ENCODE measurements around the gene ANKS4B. TPM values are rescaled to one million over a fixed set of nuclear protein-coding genes. Genes with fewer than 3 reads are reported as not detected.

The ANKS4B gene
- total and polyA plus RNA-seq, 2 of the 8 experiments (the other 6 are each of a cell fraction or from before 2014, with no cell fraction given) = 0.06 to 0.15 TPM

DNA sequence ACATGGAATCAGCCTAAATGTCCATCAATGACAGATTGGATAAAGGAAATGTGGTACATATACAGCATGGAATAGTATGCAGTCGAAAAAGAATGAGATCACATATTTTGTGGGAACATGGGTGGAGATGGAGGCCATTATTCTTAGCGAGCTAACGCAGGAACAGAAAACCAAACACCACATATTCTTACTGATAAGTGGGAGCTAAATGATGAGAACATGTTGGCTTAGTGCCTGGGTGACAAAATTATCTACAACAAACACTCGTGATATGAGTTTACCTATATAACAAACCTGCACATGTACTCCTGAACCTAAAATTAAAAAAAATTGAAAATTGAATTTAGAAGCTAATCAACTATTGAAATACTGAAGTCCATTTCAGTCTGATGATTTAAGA is 6.1 kb downstream of the ANKS4B start (continued):
- TF ChIP-seq, protein P1, sequence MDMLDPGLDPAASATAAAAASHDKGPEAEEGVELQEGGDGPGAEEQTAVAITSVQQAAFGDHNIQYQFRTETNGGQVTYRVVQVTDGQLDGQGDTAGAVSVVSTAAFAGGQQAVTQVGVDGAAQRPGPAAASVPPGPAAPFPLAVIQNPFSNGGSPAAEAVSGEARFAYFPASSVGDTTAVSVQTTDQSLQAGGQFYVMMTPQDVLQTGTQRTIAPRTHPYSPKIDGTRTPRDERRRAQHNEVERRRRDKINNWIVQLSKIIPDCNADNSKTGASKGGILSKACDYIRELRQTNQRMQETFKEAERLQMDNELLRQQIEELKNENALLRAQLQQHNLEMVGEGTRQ (IDR thresholded peaks at IDR 0.05; ENCODE audit: low read length) = no peak
- TF ChIP-seq NANOG (IDR thresholded peaks at IDR 0.05; ENCODE audit: insufficient read depth, low read depth, low read length, poor library complexity, severe bottlenecking) = no peak
- TF ChIP-seq JUN (IDR thresholded peaks at IDR 0.05; ENCODE audit: low read depth, low read length) = no peak
- TF ChIP-seq CBX5 (IDR thresholded peaks at IDR 0.05; ENCODE audit: low read depth, low read length) = no peak
- no peak for TF ChIP-seq RNF2 (IDR thresholded peaks at IDR 0.05; ENCODE audit: borderline replicate concordance, low read depth, low read length, missing control alignments, poor library complexity, severe bottlenecking)
- TF ChIP-seq SRF (IDR thresholded peaks at IDR 0.05; ENCODE audit: low read depth, low read length) = no peak

All from H1 (cell line).